Activated CD4-positive, alpha-beta T cell treated with anti-CD3 and anti-CD28 coated beads for 36 hours (primary cell): Measurements from ENCODE around the gene ABLIM1. TPM values are rescaled to one million over a fixed set of nuclear protein-coding genes. Genes with fewer than 3 reads are reported as not detected.

ENCODE experiments used
- ATAC-seq: fragments of 200-7000 bp; cut with Tn5 transposase; one replicate; pipeline ENCODE4 v1.10.0; 2021; ENCODE audit warnings: mild to moderate bottlenecking, moderate library complexity
- CTCF ChIA-PET: fragments of 350-600 bp; sonication (Branson Sonifier 250); formaldehyde crosslinking; loops from one replicate; lab custom pipeline; 2021; ENCODE audit warnings: antibody characterized with exemption; lab: Charles Lee
- POLR2A ChIA-PET: fragments of 350-600 bp; sonication (Branson Sonifier 250); formaldehyde crosslinking; loops from one replicate; lab custom pipeline; 2021; ENCODE audit warnings: antibody characterized with exemption, inconsistent platforms; lab: Charles Lee
- DNase-seq: peaks from one replicate; pipeline ENCODE4 v3.0.0-alpha.2; 2020
- H3K27ac Mint-ChIP-seq: one replicate; pipeline ENCODE4 v1.8.0; 2021; ENCODE audit warnings: mixed read lengths
- H3K27me3 Mint-ChIP-seq: one replicate; pipeline ENCODE4 v1.8.0; 2021; ENCODE audit warnings: mixed read lengths
- H3K36me3 Mint-ChIP-seq: one replicate; pipeline ENCODE4 v1.8.0; 2021; ENCODE audit warnings: low read depth, mixed read lengths
- H3K4me1 Mint-ChIP-seq: one replicate; pipeline ENCODE4 v1.8.0; 2021; ENCODE audit warnings: mixed read lengths
- H3K4me3 Mint-ChIP-seq: one replicate; pipeline ENCODE4 v1.8.0; 2021; ENCODE audit warnings: mild to moderate bottlenecking, moderate library complexity, mixed read lengths
- H3K9me3 Mint-ChIP-seq: one replicate; pipeline ENCODE4 v1.8.0; 2021; ENCODE audit warnings: low read depth, mixed read lengths
- intact Hi-C, 2 experiments: fragments of 100-400 bp; cut with DNase I in 1 of 2; cut with micrococcal nuclease in 1 of 2; formaldehyde crosslinking; loops; one replicate each; pipeline versions ENCODE4 v1.14.2 to v1.15.1; 2022 to 2024; cut with DNase I, micrococcal nuclease
- total RNA-seq, 2 experiments: library from RNA; stranded (reverse); gene quantifications; one replicate each; pipeline ENCODE4 v1.2.3, GENCODE V29; 2021

The ABLIM1 gene
- total RNA-seq, 2 experiments from 2014 or later = 152 to 166 TPM

GRCh38 chr10:114518401-114519305 is 139.4 kb downstream of the ABLIM1 start:
- peak overlapping the region; percentile 92 for H3K27ac Mint-ChIP-seq
- intact Hi-C loops = no loop called here
- peaks cover 97% of the 10 kb centered on the region for H3K4me1 Mint-ChIP-seq
- no peaks in the 10 kb centered on the region for H3K27me3 Mint-ChIP-seq
- ATAC-seq (no peak), DNase-seq (no peak)
- POLR2A ChIA-PET = interaction anchor here (0.6 to 3.1 kb wide), 5 partner anchors 8 to 245 kb away, joined by 3 to 11 read pairs (median 3); no protein-coding TSS in a partner anchor
- no peaks in the 10 kb centered on the region for H3K9me3 Mint-ChIP-seq
- CTCF ChIA-PET = interaction anchor here (0.7 to 16.1 kb wide), 11 partner anchors 7 to 360 kb away, joined by 3 to 187 read pairs (median 6); no protein-coding TSS in a partner anchor
- H3K4me3 Mint-ChIP-seq = peak overlapping the region; percentile 58
- peaks cover 4% of the 10 kb centered on the region for H3K36me3 Mint-ChIP-seq

- POLR2A ChIA-PET = interaction anchor here (0.6 to 3.1 kb wide), 4 partner anchors 9 to 246 kb away, joined by 3 to 11 read pairs (median 4); no protein-coding TSS in a partner anchor
- intact Hi-C loops = no loop called here
- Mint-ChIP-seq H3K27ac (peak overlapping the region; percentile 92), H3K4me1 (peaks cover 97% of the 10 kb centered on the region), H3K36me3 (peaks cover 7% of the 10 kb centered on the region), H3K9me3 (no peaks in the 10 kb centered on the region), H3K27me3 (no peaks in the 10 kb centered on the region), H3K4me3 (peak overlapping the region; percentile 58)
- CTCF ChIA-PET = interaction anchor here (0.7 to 16.1 kb wide), 10 partner anchors 8 to 59 kb away, joined by 3 to 187 read pairs (median 6); no protein-coding TSS in a partner anchor
- ATAC-seq = no peak
- no peak for DNase-seq
These were observed 140.5 kb downstream of the ABLIM1 start for GRCh38 chr10:114517368-114518250.

GRCh38 chr10:114516356-114516755 is 141.7 kb downstream of the ABLIM1 start:
- ATAC-seq (no peak), DNase-seq (no peak)
- no peak overlapping the region for H3K4me3 Mint-ChIP-seq
- H3K27ac Mint-ChIP-seq = peak overlapping the region; percentile 92
- H3K36me3 Mint-ChIP-seq = peaks cover 16% of the 10 kb centered on the region
- ChIA-PET POLR2A (interaction anchor here (1.4 to 3.1 kb wide), 4 partner anchors 7 to 18 kb away, joined by 4 to 11 read pairs (median 6); no protein-coding TSS in a partner anchor), CTCF (interaction anchor here (0.9 to 16.1 kb wide), 6 partner anchors 9 to 45 kb away, joined by 3 to 187 read pairs (median 20); no protein-coding TSS in a partner anchor)
- intact Hi-C loops = no loop called here
- peaks cover 97% of the 10 kb centered on the region for H3K4me1 Mint-ChIP-seq
- H3K27me3 Mint-ChIP-seq = no peaks in the 10 kb centered on the region
- no peaks in the 10 kb centered on the region for H3K9me3 Mint-ChIP-seq

GRCh38 chr10:114515298-114515914 is 142.7 kb downstream of the ABLIM1 start:
- ATAC-seq (peak; percentile 40), DNase-seq (peak; percentile 36)
- intact Hi-C loops = no loop called here
- H3K36me3 Mint-ChIP-seq = peaks cover 15% of the 10 kb centered on the region
- ChIA-PET CTCF (interaction anchor here (0.8 to 16.1 kb wide), 8 partner anchors 10 to 44 kb away, joined by 3 to 187 read pairs (median 6); no protein-coding TSS in a partner anchor), POLR2A (interaction anchor here (0.6 to 2.6 kb wide), 7 partner anchors 8 to 44 kb away, joined by 3 to 8 read pairs (median 4); no protein-coding TSS in a partner anchor)
- H3K4me3 Mint-ChIP-seq = peak overlapping the region; percentile 61
- H3K27me3 Mint-ChIP-seq = no peaks in the 10 kb centered on the region
- peak overlapping the region; percentile 92 for H3K27ac Mint-ChIP-seq
- H3K9me3 Mint-ChIP-seq = no peaks in the 10 kb centered on the region
- H3K4me1 Mint-ChIP-seq = peaks cover 96% of the 10 kb centered on the region

GRCh38 chr10:114513381-114513792 is 144.7 kb downstream of the ABLIM1 start:
- intact Hi-C loops = no loop called here
- POLR2A ChIA-PET = no interaction called here
- peak; percentile 10 for ATAC-seq

GRCh38 chr10:114511881-114512280 is 146.2 kb downstream of the ABLIM1 start:
- no peak for ATAC-seq
- H3K27me3 Mint-ChIP-seq = no peaks in the 10 kb centered on the region
- no peak for DNase-seq
- peak overlapping the region; percentile 69 for H3K27ac Mint-ChIP-seq
- H3K4me3 Mint-ChIP-seq = no peak overlapping the region
- H3K36me3 Mint-ChIP-seq = peaks cover 24% of the 10 kb centered on the region
- peaks cover 3% of the 10 kb centered on the region for H3K9me3 Mint-ChIP-seq
- ChIA-PET POLR2A (no interaction called here), CTCF (interaction anchor here (1.3 to 7.2 kb wide), 2 partner anchors 9 to 14 kb away, joined by 4 to 45 read pairs; no protein-coding TSS in a partner anchor)
- intact Hi-C loops = no loop called here
- peaks cover 87% of the 10 kb centered on the region for H3K4me1 Mint-ChIP-seq

More at GRCh38 chr10:114513381-114513792, 144.7 kb downstream of the ABLIM1 start:
- H3K4me1 Mint-ChIP-seq = peaks cover 91% of the 10 kb centered on the region
- peaks cover 24% of the 10 kb centered on the region for H3K36me3 Mint-ChIP-seq
- no peaks in the 10 kb centered on the region for H3K27me3 Mint-ChIP-seq
- H3K27ac Mint-ChIP-seq = peak overlapping the region; percentile 69
- peak overlapping the region; percentile 61 for H3K4me3 Mint-ChIP-seq
- CTCF ChIA-PET = interaction anchor here (1.0 to 16.1 kb wide), 7 partner anchors 12 to 42 kb away, joined by 3 to 187 read pairs (median 7); no protein-coding TSS in a partner anchor
- no peak for DNase-seq
- peaks cover 3% of the 10 kb centered on the region for H3K9me3 Mint-ChIP-seq

- intact Hi-C loops = no loop called here
- Mint-ChIP-seq H3K36me3 (peaks cover 36% of the 10 kb centered on the region), H3K27me3 (no peaks in the 10 kb centered on the region), H3K4me1 (peaks cover 86% of the 10 kb centered on the region), H3K27ac (peak overlapping the region; percentile 26), H3K4me3 (no peak overlapping the region), H3K9me3 (peaks cover 3% of the 10 kb centered on the region)
- ATAC-seq (no peak), DNase-seq (no peak)
- ChIA-PET POLR2A (no interaction called here), CTCF (interaction anchor here (0.6 to 1.0 kb wide), 3 partner anchors 14 to 1631 kb away, joined by 3 read pairs; no protein-coding TSS in a partner anchor)
These were observed 149.7 kb downstream of the ABLIM1 start for GRCh38 chr10:114508376-114508775.

- H3K9me3 Mint-ChIP-seq = peaks cover 3% of the 10 kb centered on the region
- intact Hi-C loops = no loop called here
- peak overlapping the region; percentile 84 for H3K27ac Mint-ChIP-seq
- H3K36me3 Mint-ChIP-seq = peaks cover 36% of the 10 kb centered on the region
- no peak for ATAC-seq
- H3K4me3 Mint-ChIP-seq = no peak overlapping the region
- H3K27me3 Mint-ChIP-seq = no peaks in the 10 kb centered on the region
- H3K4me1 Mint-ChIP-seq = peaks cover 85% of the 10 kb centered on the region
- POLR2A ChIA-PET = interaction anchor here (1.0 kb wide), 1 partner anchor 8 kb away, joined by 3 read pairs; no protein-coding TSS in a partner anchor
- no peak for DNase-seq
- CTCF ChIA-PET = interaction anchor here (1.2 to 11.1 kb wide), 2 partner anchors 13 to 36 kb away, joined by 4 to 187 read pairs; no protein-coding TSS in a partner anchor
These were observed 150.6 kb downstream of the ABLIM1 start for GRCh38 chr10:114507449-114507848.

- Mint-ChIP-seq H3K36me3 (peaks cover 34% of the 10 kb centered on the region), H3K4me3 (no peak overlapping the region)
- intact Hi-C loops = no loop called here
These were observed 151.1 kb downstream of the ABLIM1 start for GRCh38 chr10:114506871-114507385.

More at GRCh38 chr10:114506871-114507385, 151.1 kb downstream of the ABLIM1 start:
- no peak for ATAC-seq
- DNase-seq = no peak
- Mint-ChIP-seq H3K9me3 (peaks cover 3% of the 10 kb centered on the region), H3K4me1 (peaks cover 83% of the 10 kb centered on the region), H3K27ac (peak overlapping the region; percentile 84), H3K27me3 (no peaks in the 10 kb centered on the region)
- ChIA-PET CTCF (interaction anchor here (1.2 to 11.1 kb wide), 2 partner anchors 14 to 35 kb away, joined by 4 to 187 read pairs; no protein-coding TSS in a partner anchor), POLR2A (interaction anchor here (1.0 kb wide), 1 partner anchor 8 kb away, joined by 3 read pairs; no protein-coding TSS in a partner anchor)
